Body of pancreas (tissue), 4 donors: ENCODE measurements around the gene CADPS. TPM values are rescaled to one million over a fixed set of nuclear protein-coding genes. Genes with fewer than 3 reads are reported as not detected.

Source experiments
- ATAC-seq: fragments of 150-250 bp; one replicate; pipeline ENCODE4 v1.9.1; 2016
- DNase-seq, 4 donors: peaks; one replicate each; pipeline ENCODE4 v3.0.0-alpha.2; 2019
- H3K27ac ChIP-seq, 4 donors: fragments of 200-600 bp; sonication (generic); 1 replicate in 3 of 4; 2 replicates in 1 of 4; pipeline versions ENCODE4 v1.5.1 to v1.6.1; 2016 to 2019; ENCODE audit warnings: mild to moderate bottlenecking in 1 of 4, mixed read lengths in 1 of 4, moderate library complexity in 1 of 4
- H3K27me3 ChIP-seq, 2 donors: fragments of 200-600 bp; sonication (generic); one replicate each; pipeline ENCODE4 v1.6.0; 2016; ENCODE audit warnings: mild to moderate bottlenecking in 1 of 2
- H3K36me3 ChIP-seq, 2 donors: fragments of 200-600 bp; sonication (generic); replicated peaks in 1 of 2; 2 replicates each; pipeline ENCODE4 v1.5.1; 2016; ENCODE audit warnings: low read depth in 2 of 2; ENCODE audit not compliant: insufficient read depth in 1 of 2
- H3K4me1 ChIP-seq: fragments of 200-600 bp; sonication (generic); one replicate; pipeline ENCODE4 v1.6.0; 2016
- H3K4me3 ChIP-seq, 2 donors: fragments of 200-600 bp; sonication (generic); 1 replicate in 1 of 2; 2 replicates in 1 of 2; pipeline ENCODE4 v1.5.1; 2016 to 2019
- H3K9me3 ChIP-seq, 3 donors: fragments of 200-600 bp; sonication (generic); 1 replicate in 2 of 3; 2 replicates in 1 of 3; pipeline ENCODE4 v1.5.1; 2016
- CTCF ChIP-seq, 7 experiments: fragments of 450-650 bp in 4 of 7; fragments of 200-600 bp in 3 of 7; sonication (generic) in 3 of 7; IDR thresholded peaks; one replicate each; pipeline ENCODE4 v1.5.1; 2016 to 2019; ENCODE audit warnings: antibody characterized with exemption in 7 of 7
- POLR2A ChIP-seq, 3 donors: fragments of 450-650 bp; IDR thresholded peaks; one replicate each; pipeline ENCODE4 v1.6.1; 2016; ENCODE audit warnings: antibody characterized with exemption in 3 of 3, mild to moderate bottlenecking in 2 of 3
- WGBS, 2 donors: methylation state at CpG; one replicate each; pipeline ENCODE4 v1.1.5; 2017; 5-methylcytosine and 5-hydroxymethylcytosine counted together
- intact Hi-C: fragments of 100-400 bp; cut with DNase I; formaldehyde crosslinking; loops from one replicate; pipeline ENCODE4 v1.15.1; 2023
- total RNA-seq, 2 donors: library from RNA; depleted of rRNA; stranded (reverse); fragments of >200 nt; gene quantifications; one replicate each; pipeline ENCODE4 v1.1.0, GENCODE V29; 2016

CADPS gene
- total RNA-seq, 2 donors from 2014 or later: 22.1 to 67.6 TPM

- WGBS, 2 donors: 33 to 34% methylated on average over 11 of the region's 11 CpGs
- no peak overlapping the region for H3K4me3 ChIP-seq
- DNase-seq: peak in 1 of 4 donors; percentile 5
- TF ChIP-seq CTCF (IDR thresholded peaks at IDR 0.05) (no peak), POLR2A (IDR thresholded peaks at IDR 0.05) (no peak)
- H3K27me3 ChIP-seq: no peaks in the 10 kb centered on the region
- no peaks in the 10 kb centered on the region for H3K4me1 ChIP-seq
- no peak for ATAC-seq
- H3K36me3 ChIP-seq: no peaks in the 10 kb centered on the region
- no peak overlapping the region for H3K27ac ChIP-seq
- no peaks in the 10 kb centered on the region for H3K9me3 ChIP-seq
- intact Hi-C loops: no loop called here
These were observed 242.5 kb downstream of the CADPS start for GRCh38 chr3:62632510-62633294.

- WGBS, 2 donors: 66 to 76% methylated on average over 2 of the region's 2 CpGs
- ATAC-seq: no peak
- TF ChIP-seq CTCF (IDR thresholded peaks at IDR 0.05) (no peak), POLR2A (IDR thresholded peaks at IDR 0.05) (no peak)
- Histone ChIP-seq H3K27ac (no peak overlapping the region), H3K36me3 (no peaks in the 10 kb centered on the region), H3K4me3 (no peak overlapping the region), H3K4me1 (no peaks in the 10 kb centered on the region), H3K27me3 (no peaks in the 10 kb centered on the region), H3K9me3 (no peaks in the 10 kb centered on the region)
- no peak for DNase-seq
- intact Hi-C loops: no loop called here
These were observed 243.7 kb downstream of the CADPS start for GRCh38 chr3:62631488-62631887.

GRCh38 chr3:62630664-62631063 is 244.6 kb downstream of the CADPS start:
- no peak for DNase-seq
- Histone ChIP-seq H3K27ac (no peak overlapping the region), H3K4me3 (no peak overlapping the region), H3K36me3 (no peaks in the 10 kb centered on the region), H3K27me3 (no peaks in the 10 kb centered on the region), H3K4me1 (no peaks in the 10 kb centered on the region), H3K9me3 (no peaks in the 10 kb centered on the region)
- ATAC-seq: no peak
- intact Hi-C loops: no loop called here
- no peak for TF ChIP-seq POLR2A (IDR thresholded peaks at IDR 0.05)
- no peak for TF ChIP-seq CTCF (IDR thresholded peaks at IDR 0.05)

GRCh38 chr3:62625268-62625667 is 249.9 kb downstream of the CADPS start:
- Histone ChIP-seq H3K9me3 (no peaks in the 10 kb centered on the region), H3K27me3 (no peaks in the 10 kb centered on the region), H3K4me3 (no peak overlapping the region), H3K36me3 (no peaks in the 10 kb centered on the region), H3K27ac (no peak overlapping the region), H3K4me1 (no peaks in the 10 kb centered on the region)
- WGBS, 2 donors: 26 to 30% methylated on average over 6 of the region's 6 CpGs
- DNase-seq (no peak), ATAC-seq (no peak)
- TF ChIP-seq CTCF (IDR thresholded peaks at IDR 0.05) (no peak), POLR2A (IDR thresholded peaks at IDR 0.05) (no peak)
- intact Hi-C loops: no loop called here

GRCh38 chr3:62624185-62624584 is 251.0 kb downstream of the CADPS start:
- H3K27ac ChIP-seq: no peak overlapping the region
- TF ChIP-seq POLR2A (IDR thresholded peaks at IDR 0.05): no peak
- TF ChIP-seq CTCF (IDR thresholded peaks at IDR 0.05): no peak
- no peaks in the 10 kb centered on the region for H3K36me3 ChIP-seq
- H3K4me1 ChIP-seq: no peaks in the 10 kb centered on the region
- DNase-seq (no peak), ATAC-seq (no peak)
- no peak overlapping the region for H3K4me3 ChIP-seq
- H3K27me3 ChIP-seq: no peaks in the 10 kb centered on the region
- intact Hi-C loops: loop anchor here (5.0 kb wide), 1 partner anchor 608 kb away; no protein-coding TSS in a partner anchor
- H3K9me3 ChIP-seq: no peaks in the 10 kb centered on the region
